Right atrium auricular region (tissue), 2 donors: ENCODE data around the gene ACTR3. TPM values are rescaled to one million over a fixed set of nuclear protein-coding genes. Genes with fewer than 3 reads are reported as not detected.

Experiments
- DNase-seq: peaks from one replicate; pipeline ENCODE4 v3.0.0-alpha.2; 2019; ENCODE audit warnings: low spot score
- H3K27ac ChIP-seq, 2 donors: fragments of 200-600 bp; sonication (generic); 1 replicate in 1 of 2; 2 replicates in 1 of 2; pipeline ENCODE4 v1.5.1; 2016 to 2019
- H3K27me3 ChIP-seq, 2 donors: fragments of 200-600 bp; sonication (generic); one replicate each; pipeline versions ENCODE4 v1.5.1 to v1.6.0; 2017 to 2019
- H3K36me3 ChIP-seq: fragments of 200-600 bp; sonication (generic); one replicate; pipeline ENCODE4 v1.5.1; 2016
- H3K4me1 ChIP-seq, 2 donors: fragments of 200-600 bp; sonication (generic); one replicate each; pipeline versions ENCODE4 v1.5.1 to v1.6.0; 2017 to 2019
- H3K4me3 ChIP-seq, 2 donors: fragments of 200-600 bp; sonication (generic); 1 replicate in 1 of 2; 2 replicates in 1 of 2; pipeline ENCODE4 v1.5.1; 2017 to 2019; ENCODE audit warnings: mild to moderate bottlenecking in 1 of 2, moderate library complexity in 1 of 2
- H3K9me3 ChIP-seq, 2 donors: fragments of 200-600 bp; sonication (generic); one replicate each; pipeline ENCODE4 v1.5.1; 2019
- CTCF ChIP-seq, 2 donors: fragments of 200-600 bp; sonication (generic); IDR thresholded peaks; one replicate each; pipeline ENCODE4 v1.5.1; 2019; ENCODE audit warnings: antibody characterized with exemption in 2 of 2
- total RNA-seq, 2 donors: library from RNA; depleted of rRNA; stranded (reverse); fragments of >200 nt; gene quantifications; one replicate each; pipeline ENCODE4 v1.1.0, GENCODE V29; 2016

ACTR3 gene
- total RNA-seq, 2 donors from 2014 or later, result 68.5 to 70.5 TPM

GRCh38 chr2:113980946-113981345, 91.1 kb downstream of the ACTR3 start:
- peak overlapping the region in 1 of 2 donors; percentile 13 for H3K27ac ChIP-seq
- no peak for TF ChIP-seq CTCF (IDR thresholded peaks at IDR 0.05)

GRCh38 chr2:113981404-113982134, 91.7 kb downstream of the ACTR3 start:
- H3K36me3 ChIP-seq, result no peaks in the 10 kb centered on the region

More at GRCh38 chr2:113980946-113981345, 91.1 kb downstream of the ACTR3 start:
- DNase-seq, result peak; percentile 77
- no peaks in the 10 kb centered on the region for H3K9me3 ChIP-seq
- H3K27me3 ChIP-seq, result no peaks in the 10 kb centered on the region
- no peak overlapping the region for H3K4me3 ChIP-seq
- no peaks in the 10 kb centered on the region for H3K36me3 ChIP-seq
- H3K4me1 ChIP-seq, result no peaks in the 10 kb centered on the region

DNA sequence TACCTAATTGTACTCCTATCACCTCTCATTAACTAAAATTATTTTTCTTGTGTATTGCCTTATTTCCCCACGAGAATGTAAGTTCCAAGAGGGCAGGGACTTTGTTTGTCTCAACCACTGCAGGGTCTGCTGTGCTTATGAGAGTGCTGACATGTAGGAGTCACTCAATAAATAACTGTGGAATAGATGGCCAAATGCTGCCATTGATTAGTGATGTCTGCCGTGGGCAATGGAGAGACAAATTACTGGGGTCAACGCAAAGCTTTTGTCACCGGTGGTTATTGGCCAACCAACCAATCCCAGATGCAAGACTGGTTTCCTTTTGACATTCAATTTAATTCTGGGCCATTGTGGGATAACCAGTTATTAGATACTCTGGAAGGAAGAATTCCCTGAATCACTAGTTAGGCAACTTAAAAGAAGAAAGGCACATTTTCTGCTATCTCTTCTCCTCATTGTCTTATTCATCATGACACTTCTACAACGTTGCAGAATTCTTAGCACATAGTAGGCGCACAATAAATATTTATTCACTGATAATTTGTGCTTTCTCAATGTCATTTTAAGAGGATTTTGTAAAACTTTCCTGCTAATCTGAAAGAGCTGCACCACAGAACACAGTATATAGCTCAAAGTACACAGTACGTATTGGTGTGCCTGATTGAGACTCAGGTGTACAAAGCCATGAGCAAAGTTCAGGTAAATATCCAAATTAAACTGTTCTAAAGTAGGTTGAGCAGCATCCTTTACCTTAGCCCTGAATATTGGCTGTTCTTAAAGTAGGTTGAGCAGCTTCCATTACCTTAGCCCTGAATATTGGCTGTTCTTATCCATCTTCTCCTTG, 95.9 kb downstream of the ACTR3 start:
- no peak overlapping the region for H3K27ac ChIP-seq
- no peak for TF ChIP-seq CTCF (IDR thresholded peaks at IDR 0.05)
- no peaks in the 10 kb centered on the region for H3K4me1 ChIP-seq
- DNase-seq, result no peak
- H3K9me3 ChIP-seq, result no peaks in the 10 kb centered on the region
- H3K36me3 ChIP-seq, result no peaks in the 10 kb centered on the region
- no peak overlapping the region for H3K4me3 ChIP-seq
- no peaks in the 10 kb centered on the region for H3K27me3 ChIP-seq

More at GRCh38 chr2:113981404-113982134, 91.7 kb downstream of the ACTR3 start:
- Histone ChIP-seq H3K4me3 (no peak overlapping the region), H3K27ac (peak overlapping the region; percentile 1 to 13), H3K4me1 (no peaks in the 10 kb centered on the region), H3K9me3 (no peaks in the 10 kb centered on the region), H3K27me3 (no peaks in the 10 kb centered on the region)
- DNase-seq, result no peak
- no peak for TF ChIP-seq CTCF (IDR thresholded peaks at IDR 0.05)

GRCh38 chr2:113986762-113987290, 96.9 kb downstream of the ACTR3 start:
- TF ChIP-seq CTCF (IDR thresholded peaks at IDR 0.05), result no peak

DNA sequence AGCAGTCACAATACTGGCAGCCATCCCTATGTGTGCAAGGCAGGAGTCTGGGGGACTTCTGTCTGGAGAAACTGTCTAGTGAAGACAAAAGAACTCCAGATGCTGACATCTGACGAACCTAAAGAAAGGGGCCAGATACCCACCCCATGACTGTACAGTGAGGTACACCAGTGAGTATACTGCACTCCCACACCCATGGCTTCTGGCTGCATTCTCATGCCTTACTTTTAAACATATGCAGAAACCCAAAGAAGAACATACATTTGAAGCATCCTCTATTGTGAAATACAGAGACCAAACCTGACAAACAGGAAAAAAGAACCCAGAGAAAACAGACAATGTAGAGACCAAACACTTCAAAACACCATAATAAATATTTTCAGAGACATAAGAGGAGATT, 102.2 kb downstream of the ACTR3 start:
- Histone ChIP-seq H3K36me3 (no peaks in the 10 kb centered on the region), H3K4me1 (no peaks in the 10 kb centered on the region), H3K27me3 (no peaks in the 10 kb centered on the region), H3K4me3 (no peak overlapping the region), H3K27ac (no peak overlapping the region), H3K9me3 (no peaks in the 10 kb centered on the region)
- DNase-seq, result no peak
- TF ChIP-seq CTCF (IDR thresholded peaks at IDR 0.05), result no peak

More at GRCh38 chr2:113986762-113987290, 96.9 kb downstream of the ACTR3 start:
- Histone ChIP-seq H3K27me3 (no peaks in the 10 kb centered on the region), H3K4me1 (no peaks in the 10 kb centered on the region), H3K4me3 (no peak overlapping the region), H3K36me3 (no peaks in the 10 kb centered on the region), H3K27ac (no peak overlapping the region), H3K9me3 (no peaks in the 10 kb centered on the region)
- no peak for DNase-seq
